Stimulated activated CD8-positive, alpha-beta memory T cell treated with anti-CD3 and anti-CD28 coated beads, Interleukin-7, amount 100 ng/mL, for 24 hours (primary cell): ENCODE results near the gene CFAP157.

Experiments
- DNase-seq: peaks from one replicate; pipeline ENCODE4 v3.0.0-alpha.2; 2020; ENCODE audit warnings: low read depth

CFAP157 gene

DNA sequence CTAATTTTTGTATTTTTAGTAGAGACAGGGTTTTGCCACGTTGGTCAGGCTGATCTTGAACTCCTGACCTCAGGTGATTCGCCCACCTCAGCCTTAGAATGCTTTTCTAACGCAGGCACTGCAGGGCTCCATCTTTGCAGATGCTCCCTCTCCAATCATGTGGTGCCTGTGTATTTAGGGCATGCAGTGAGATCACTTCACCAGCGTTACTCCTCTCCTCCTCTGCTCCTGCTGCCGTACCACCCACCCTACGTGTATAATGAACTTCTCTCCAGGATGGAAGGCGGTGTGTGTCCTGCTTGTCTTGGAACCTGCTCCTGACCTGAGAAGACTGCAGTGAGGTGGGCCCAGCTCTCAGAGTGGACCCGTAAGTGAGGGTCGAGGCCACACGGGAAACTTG lies 13.6 kb upstream of the CFAP157 start:
- DNase-seq = no peak

DNA sequence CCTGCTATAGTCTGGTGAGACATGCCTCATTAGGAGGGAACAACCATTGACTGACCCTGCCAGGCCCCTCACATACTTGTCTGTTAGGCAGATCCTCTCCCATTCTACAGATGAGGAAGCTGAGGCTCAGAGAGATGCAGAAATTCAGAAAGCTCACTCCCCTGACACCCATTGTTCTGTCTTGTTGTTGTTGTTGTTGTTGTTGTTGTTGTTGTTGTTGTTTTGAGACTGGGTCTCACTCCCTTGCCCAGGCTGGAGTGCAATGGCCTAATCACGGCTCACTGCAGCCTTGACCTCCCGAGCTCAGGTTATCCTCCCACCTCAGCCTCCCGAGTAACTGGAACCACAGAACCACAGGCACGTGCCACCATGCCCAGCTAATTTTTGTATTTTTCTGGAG lies 13.1 kb upstream of the CFAP157 start:
- no peak for DNase-seq

DNA sequence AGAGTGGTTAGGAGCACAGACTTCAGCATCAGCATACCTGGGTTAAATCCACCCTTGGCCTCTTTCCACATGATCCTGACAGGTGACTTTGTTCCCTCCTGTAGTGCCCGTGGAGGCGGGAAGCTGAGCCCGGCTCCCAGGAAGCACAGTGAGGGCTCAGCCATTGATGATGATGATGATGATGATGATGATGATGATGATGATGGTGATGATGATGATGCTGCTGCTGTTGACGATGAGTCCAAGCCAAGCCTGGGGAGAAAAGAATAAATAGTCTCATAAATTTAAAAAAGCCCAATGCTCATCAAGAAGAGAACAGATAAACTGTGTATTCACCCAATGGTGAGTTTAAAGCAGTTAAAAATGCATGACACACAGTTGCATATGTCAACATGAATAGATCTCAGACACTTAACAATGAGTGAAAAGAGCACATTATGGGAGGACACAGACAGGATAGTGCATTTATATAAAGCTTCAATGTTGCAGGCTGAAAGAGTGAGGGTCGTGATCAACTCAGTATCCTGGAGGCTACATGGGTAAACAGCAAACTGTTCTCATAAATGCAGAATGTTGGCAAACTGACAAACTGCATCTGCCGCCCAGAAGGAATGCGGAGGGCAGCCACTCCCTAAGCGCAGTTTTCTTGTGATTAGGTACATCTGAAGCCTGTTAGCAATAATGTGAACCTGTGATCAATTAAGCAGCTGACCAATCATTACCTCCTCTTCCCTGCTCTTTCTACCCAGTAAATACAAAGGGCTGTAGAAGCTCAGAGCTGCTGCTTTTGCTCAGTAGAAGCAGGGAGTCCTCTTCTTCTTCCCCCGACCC lies 11.7 kb upstream of the CFAP157 start:
- DNase-seq = no peak

DNA sequence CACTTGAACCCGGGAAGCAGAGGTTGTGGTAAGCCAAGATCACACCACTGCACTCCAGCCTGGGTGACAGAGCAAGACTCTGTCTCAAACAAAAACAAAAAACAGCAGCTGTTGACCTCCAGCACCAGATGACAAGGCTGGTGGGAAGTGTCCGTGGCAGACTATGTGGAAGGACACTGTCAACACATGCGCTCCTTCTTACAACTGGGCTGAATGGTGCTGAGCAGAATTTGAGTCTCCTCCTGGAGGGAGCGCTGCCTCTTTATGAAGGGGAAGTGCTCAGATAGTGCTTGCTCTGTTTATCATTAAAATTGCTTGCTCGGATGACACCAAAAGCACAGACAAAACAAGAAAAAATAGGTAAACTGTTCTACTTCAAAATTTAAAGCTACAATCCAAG lies 9.2 kb upstream of the CFAP157 start:
- DNase-seq = no peak

DNA sequence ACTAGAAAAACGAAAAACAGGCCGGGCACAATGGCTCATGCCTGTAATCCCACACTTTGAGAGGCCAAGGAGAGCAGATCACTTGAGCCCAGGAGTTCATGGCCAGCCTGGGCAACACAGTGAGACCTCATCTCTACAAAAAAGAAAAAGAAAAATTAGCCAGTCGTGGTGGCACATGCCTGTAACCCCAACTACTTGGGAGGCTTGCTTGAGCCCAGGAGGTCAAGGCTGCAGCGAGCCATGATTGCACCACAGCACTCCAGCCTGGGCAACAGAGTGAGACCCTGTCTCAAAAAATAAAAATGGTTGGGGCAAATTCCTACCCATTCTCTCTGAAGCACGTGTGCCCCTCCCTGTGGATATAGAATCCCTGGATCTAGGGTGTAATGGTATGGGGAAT lies 8.4 kb upstream of the CFAP157 start:
- DNase-seq = no peak

DNA sequence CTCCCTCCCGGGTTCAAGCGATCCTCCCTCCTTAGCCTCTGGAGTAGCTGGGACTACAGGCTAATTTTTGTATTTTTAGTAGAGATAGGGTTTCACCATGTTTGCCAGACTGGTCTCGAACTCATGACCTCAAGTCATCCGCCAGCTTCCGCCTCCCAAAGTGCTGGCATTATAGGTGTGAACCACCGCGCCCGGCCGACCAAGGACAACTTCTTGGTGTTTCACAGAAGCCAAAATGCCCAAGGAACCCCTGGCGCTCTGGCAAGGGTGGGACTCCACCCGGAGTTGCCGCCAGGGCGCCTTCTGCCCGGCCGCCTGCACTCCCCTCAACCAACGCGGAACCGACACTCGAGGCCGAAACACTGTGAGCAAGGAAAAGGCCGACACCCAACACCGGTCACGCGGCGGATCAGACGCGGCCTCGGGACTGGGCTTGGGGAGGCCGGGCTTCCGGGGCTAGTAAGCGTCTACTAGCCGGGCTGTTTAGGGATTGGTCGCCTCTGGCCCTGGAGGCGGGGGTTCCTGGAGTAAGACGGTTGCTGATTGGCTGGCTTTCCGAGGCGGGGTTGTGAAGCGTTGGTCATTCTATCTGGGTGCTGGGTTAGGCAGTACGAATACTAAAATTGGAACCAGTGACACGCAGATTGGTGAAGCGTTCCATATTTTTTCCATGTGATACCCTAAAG lies 7.7 kb upstream of the CFAP157 start:
- peak; percentile 66 for DNase-seq

DNA sequence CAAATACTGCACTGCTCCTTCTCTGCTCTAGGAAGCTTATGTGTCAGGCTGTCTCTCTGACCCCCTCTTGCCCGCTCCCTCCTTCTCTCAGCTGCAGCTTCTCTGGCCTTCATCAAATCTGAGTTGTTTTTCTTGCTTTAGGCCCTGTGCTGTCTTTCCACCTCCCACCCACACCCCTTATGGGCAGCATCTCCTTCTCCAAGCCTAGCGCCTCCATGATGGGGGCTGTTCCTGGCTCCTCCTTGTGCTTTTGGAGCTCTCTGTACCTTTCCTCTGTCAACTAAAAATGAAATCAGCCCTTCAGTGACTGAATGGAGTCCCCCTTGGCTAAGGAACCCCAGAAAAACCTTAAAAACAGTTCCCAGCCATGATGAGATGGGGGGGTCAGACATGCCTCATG lies 6.6 kb upstream of the CFAP157 start:
- DNase-seq = no peak

DNA sequence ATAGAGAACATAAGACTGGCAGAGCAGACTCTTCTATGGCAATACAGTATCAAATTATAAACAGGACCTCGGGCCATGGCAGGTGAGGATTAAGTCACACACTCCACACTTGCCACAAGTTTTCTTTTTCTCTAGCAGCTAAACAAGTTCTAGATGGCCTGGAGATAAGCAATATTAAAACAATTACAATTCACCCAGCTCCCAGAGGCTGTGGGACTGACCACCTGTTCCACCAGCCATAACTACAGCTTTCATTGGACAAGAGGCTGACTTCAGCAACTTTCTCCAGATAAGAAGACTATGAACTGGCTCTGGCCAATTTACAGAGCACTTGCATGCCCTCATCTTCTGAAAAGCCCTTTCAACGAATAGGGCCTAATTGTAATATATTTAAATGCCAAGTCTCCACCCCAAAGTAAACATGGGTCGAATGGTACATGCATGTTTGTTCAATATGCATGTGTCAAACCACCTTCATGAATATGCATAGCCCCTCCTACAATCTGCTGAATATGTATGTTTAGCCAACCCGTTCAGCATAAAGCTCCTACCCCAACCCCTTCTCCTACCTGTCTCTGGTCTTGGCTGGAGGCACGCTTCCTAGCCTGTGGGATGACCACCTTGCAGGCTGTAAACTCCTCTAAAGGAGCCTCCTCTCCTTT lies 6.1 kb upstream of the CFAP157 start:
- no peak for DNase-seq

DNA sequence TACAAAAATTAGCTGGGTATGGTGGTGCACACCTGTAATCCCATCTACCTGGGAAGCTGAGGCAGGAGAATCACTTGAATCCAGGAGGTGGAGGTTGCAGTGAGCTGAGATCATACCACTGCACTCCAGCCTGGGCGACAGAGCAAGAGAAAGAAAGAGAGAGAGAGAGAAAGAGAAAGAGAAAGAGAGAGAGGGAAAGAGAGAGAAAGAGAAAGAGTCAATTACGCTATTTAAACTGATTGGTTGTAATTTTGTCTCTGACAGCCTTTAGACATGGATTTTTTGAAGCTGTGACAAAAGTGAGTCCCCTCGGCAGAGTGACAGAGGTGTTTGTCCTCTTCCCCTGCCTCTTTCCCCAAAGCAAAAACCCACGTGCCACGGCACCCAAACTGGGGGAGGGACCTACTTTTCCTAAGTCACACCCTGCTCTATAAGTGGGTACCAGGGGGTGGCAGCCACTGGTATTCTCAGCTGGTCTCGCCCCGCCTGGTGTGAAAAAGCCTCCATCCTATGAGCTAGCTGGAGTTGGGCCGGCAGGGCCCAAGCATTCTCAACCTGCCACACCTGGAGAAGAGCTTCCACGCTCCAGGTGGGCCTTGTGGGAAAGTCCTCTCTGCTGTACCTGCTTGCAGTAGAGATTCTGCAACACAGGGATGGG lies 3.4 kb upstream of the CFAP157 start:
- DNase-seq = no peak

DNA sequence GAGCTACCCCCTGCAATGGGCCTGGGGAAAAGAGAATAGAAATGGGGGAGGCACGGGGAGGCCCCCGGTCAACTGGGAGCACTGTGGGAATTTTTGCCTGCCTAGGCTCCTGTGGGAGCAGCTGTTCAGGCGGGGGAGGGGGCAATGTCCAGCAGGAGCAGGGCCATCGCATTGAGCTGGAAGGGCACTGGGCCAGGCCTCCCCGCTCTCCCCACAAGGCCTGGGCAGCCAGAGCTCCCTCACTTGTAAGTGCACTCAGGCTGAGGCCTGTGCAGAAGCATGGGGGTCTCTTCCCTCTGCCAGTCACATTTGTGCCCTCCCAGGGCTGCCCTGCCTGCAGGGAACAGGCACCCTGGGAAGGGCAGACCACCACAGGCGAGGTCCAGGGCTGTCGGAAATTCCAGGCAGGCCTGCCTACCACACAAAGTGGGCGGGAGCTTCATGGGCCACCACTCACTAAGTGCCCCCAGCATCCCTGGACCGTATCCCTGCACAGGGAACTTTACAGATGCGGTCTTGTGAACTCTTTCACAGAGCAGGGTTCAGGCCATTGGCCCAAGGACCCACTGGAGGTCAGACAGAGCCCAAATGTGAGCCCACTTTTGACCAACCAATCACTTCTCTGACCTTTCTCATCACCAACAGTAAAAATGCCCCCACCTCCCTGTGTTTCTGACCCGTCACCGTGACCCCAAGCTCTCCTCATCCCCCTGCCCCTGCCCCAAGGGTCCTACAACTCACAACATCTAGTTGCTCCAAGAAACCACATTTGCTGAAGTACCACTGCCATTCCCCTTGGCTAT lies 1.0 kb upstream of the CFAP157 start:
- no peak for DNase-seq

DNA sequence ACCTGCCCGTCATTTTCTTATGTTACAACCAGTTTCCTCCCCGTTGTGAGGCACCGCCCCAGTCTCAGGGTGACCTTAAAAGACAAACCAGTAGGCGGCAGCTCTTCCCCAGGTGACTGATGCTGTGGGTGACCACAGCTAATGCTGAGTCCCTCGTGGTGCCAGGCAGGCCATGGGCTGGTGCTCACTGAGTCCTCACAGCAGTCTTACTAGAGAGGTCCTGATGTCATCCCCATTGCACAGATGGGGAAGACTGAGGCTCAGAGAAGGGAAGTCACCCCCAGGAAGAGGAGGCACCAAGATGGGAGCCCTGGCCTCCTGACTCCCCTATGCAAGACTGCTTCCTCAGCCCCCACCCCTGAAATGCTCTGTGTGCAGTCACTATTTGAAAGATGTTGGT lies 978 bp downstream of the CFAP157 start:
- DNase-seq = no peak

DNA sequence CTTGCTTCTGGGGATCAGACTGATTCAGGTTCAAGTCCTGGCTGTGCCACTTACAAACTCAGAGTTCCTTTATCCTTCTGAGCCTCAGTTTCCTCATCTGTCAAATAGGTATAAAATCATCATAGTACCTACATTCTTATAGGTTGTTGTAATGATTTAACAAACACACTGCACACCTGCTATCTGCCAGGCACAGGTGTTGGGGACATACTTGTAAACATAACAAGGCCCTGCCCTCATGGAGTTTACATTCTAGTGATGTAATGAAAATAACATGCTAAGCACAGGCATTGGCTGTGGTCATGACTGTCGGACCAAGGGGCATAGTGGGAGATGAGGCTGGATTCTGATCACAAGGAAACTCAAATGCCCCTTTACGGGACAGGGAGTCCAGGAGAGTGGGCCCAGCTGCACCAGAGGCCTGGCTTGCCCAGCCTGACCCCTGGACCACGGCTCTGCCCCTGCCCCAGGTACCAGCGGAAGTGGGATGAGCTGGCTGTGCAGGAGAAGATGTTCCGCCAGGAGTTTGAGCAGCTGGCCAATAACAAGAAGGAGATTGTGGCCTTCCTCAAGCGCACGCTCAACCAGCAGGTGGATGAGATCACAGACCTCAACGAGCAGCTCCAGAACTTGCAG lies 2.3 kb downstream of the CFAP157 start:
- DNase-seq = no peak

DNA sequence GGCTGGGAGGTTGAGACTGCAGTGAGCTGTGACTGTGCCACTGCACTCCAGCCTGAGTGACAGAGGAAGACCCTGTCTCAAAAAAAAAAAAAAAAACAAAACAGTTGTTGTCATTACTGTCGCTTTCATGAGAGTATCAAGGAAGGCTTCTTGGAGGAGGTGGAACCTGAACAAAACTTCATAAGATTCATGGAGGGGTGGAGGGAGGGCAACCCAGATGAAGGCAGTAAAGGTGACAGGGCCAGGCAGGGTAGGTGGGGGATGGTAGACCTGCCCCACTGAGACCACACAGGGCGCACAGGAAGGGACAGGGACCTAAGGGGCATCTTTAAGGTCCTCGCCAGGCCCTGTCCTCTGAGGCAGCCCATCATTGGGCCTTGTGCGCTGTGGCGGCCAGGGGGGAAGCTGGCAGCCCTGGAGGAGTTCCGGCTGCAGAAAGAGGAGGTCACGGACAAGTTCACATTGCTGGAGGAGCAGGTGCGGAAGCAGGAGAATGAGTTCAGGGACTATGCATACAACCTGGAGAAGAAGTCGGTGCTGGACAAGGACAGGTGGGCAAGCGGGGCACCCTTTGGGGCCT lies 3.5 kb downstream of the CFAP157 start:
- DNase-seq = no peak

DNA sequence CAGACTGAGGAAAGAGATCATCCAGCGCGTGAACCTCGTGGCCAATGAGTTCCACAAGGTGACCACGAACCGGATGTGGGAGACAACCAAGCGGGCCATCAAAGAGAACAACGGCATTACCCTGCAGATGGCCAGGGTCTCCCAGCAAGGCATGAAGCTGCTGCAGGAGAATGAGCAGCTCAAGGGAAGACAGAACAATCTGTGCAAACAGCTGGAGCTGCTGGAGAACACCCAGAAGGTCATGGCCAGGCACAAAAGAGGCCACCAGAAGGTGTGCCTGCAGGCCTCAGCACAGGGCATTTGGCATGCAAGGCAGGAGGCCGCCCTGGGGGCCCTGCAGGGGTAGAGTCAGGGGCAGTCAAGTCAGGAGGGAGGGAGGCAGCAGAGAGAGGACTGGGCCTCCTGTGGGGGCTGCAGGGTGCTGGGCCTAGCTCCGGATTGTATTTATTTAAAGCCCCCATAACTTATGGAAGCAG lies 4.5 kb downstream of the CFAP157 start:
- no peak for DNase-seq

DNA sequence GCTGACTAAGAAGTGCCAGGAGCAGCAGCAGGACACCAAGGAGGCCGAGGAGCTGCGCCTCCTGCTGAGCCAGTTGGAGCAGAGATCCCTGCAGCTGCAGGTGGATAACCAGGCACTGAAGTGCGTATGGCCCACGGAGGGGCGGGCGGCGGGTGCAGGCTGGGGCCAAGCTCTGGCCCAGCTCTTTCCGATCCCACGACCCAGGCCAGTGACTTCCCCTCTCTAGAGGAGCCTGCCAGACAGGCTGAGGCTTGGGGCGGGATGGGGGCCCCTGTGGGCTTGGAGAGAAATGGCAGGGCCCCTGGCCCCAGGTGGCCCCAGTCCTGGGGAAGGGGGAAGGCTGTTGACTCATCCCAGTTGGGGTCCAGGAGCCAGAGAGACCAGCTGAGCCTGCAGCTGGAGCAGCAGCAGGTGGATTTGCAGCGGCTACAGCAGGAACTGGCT lies 5.1 kb downstream of the CFAP157 start:
- no peak for DNase-seq

DNA sequence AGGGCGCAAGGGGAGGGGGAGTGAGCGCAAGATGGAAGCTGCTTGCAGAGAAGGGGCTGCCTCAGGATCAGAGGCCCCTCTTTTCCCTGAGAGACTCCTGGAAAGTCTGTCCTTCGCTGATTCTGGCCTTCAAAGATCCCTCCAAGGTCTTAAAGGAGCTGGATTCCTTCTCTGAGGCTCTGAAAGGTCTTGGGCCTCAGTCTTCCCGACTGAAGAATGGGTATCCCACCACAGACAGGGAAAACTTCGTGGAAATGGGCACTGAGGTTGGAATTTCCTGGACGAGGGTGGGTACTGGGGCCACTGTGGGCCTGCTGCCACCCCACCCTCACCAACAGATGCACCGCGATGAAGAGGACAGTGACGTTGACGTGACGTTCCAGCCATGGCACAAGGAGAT lies 5.6 kb downstream of the CFAP157 start:
- DNase-seq = no peak

DNA sequence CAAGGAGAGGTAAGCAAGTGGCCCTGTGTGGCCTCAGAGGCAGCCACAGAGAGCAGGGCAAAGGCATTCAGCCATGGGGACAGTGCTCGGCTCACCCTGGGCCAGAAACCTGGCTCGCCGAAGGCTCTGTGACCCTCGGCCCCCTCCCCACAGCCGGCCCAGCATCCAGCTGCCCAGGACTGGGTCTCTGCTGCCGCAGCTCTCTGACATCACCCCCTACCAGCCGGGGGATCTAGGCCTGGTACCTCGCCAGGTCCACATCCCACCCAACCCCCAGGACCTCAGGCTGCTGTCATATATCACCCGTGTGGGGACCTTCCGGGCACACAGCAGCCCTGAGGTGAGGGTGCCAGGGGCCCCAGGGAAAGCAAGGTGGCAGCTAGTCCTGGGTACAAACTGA lies 6.1 kb downstream of the CFAP157 start:
- DNase-seq = no peak

DNA sequence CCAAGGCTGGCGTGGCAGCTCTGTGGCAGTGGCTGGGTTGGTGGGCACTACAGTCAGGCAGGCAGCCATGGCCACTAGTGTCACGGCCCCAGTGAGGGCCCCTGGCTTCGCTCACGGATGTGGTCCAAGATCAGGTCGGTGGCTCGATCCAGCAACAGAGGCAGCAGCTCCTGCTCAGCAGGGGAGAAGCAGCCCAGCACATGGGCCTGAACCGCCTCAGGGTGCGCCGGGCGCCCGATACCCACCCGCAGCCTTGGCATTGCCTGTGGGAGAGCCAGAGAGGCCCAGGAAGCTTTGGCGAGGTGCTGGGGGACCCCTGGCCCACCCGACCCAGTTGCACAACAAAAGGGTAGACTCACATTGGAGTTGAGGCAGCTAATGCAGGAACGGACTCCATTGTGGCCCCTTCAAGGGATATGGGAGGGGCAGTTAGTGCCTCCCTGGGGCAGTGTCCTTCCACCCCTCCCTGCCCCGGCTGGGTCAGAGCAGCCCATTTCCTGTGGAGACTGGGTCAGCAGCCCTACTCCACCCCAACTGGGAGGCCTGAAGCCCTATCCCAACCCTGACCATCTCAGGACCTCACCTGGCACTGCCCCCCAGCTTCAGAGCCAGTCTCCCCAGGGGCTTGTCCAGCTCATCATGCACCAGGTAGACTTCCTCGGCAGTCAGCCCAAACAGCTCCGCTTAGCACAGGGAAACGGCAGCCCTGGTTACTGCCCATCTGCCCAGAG lies 7.4 kb downstream of the CFAP157 start:
- DNase-seq = no peak

DNA sequence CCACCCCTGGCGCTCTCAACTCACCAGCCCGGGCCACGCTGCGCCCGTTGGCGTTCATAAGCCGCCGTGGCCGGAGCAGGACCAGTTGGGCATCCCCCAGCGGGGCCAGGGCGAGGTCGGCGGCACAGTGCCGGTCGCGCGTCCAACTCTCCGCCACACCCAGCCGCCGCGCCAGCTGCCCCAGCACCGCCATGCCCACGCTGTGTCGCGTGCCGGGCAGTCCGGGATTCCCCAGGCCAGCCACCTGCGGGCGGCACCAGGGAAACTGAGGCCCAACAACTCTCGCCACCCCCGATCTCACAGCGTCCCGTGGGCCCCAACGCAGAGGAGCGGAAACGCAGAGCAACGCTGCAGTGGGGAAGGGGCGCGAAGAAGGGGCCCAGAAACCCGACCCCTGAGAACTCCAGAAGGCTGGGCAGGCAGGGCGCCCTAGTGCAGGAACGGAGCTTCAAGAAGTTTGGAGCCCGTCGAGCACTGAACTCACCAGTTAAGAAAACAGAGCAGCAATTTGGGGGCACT lies 8.2 kb downstream of the CFAP157 start:
- DNase-seq = no peak
